ENCODE measurements around the gene PPCDC. TPM values are rescaled to one million over a fixed set of nuclear protein-coding genes. Genes with fewer than 3 reads are reported as not detected.

Gene PPCDC
- total and polyA plus RNA-seq, 2 of the 4 experiments (the other 2 are of a cell fraction), result 13.3 to 16.3 TPM

DNA sequence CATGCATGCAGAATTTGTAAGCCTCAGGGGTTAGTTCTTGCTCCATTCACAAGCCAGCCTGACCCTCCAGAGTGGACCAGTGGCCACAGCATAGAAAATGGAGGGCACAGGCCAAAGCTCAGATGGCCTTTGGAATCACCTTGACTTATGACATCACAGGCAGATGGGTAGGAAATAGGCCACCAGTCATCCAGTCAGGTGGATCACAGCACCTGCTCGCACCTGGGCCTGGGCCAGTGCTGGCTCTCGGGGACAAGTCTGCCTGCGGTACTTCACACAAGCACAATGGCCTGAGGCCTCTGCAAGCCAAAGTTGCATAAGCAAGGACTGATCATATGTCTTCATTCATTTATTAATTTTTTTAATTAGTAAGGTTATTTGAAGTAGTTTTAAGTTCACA is 39.3 kb downstream of the PPCDC start:
- H3K56ac ChIP-seq (ENCODE audit: extremely low read depth, insufficient read depth, low read length), result no peak overlapping the region
- CTCF ChIA-PET, result no interaction called here
- no peak for ATAC-seq (ENCODE audit: low read depth)

More for the DNA sequence above, 39.3 kb downstream of the PPCDC start:
- H4K8ac ChIP-seq (ENCODE audit: low read depth in 2 of 2, low read length in 2 of 2), result no peak overlapping the region
- H3K18ac ChIP-seq (ENCODE audit: low read depth, low read length), result no peak overlapping the region
- no peak overlapping the region for H3K4me2 ChIP-seq (ENCODE audit: low read depth, low read length)
- H2BK20ac ChIP-seq (ENCODE audit: low read depth, low read length), result no peak overlapping the region
- no peak overlapping the region for H3K27ac ChIP-seq (ENCODE audit: insufficient read depth, low read length)
- H3K4me3 ChIP-seq (ENCODE audit: insufficient read depth, low read depth, low read length), result no peak overlapping the region
- H3K9me1 ChIP-seq (ENCODE audit: insufficient read depth, low read length), result no peaks in the 10 kb centered on the region
- intact Hi-C loops (cut with micrococcal nuclease) (no loop called here), dilution Hi-C loops (cut with HindIII; ENCODE audit: low sequenced_read_pairs, unreplicated experiment) (no loop called here), in situ Hi-C loops (cut with MboI; ENCODE audit: low sequenced_read_pairs) (no loop called here)
- no peak overlapping the region for H2AFZ ChIP-seq (replicated peaks; ENCODE audit: low read length, poor library complexity)
- TF ChIP-seq POLR2A (IDR thresholded peaks at IDR 0.05; ENCODE audit: low read depth, low read length) (no peak), RAD21 (IDR thresholded peaks at IDR 0.05; ENCODE audit: low read length) (no peak), CHD1 (IDR thresholded peaks at IDR 0.05; ENCODE audit: low read depth, low read length) (no peak), CTCF (conservative IDR thresholded peaks at IDR 0.05; ENCODE audit: low read depth, low read length) (no peak), MAFK (IDR thresholded peaks at IDR 0.05; ENCODE audit: low read depth, low read length) (no peak), RFX5 (IDR thresholded peaks at IDR 0.05; ENCODE audit: low read depth, low read length) (no peak), MAZ (IDR thresholded peaks at IDR 0.05; ENCODE audit: borderline replicate concordance, low read depth, low read length) (no peak), NFE2L2 (IDR thresholded peaks at IDR 0.05; ENCODE audit: low read depth, low read length) (no peak), SMC3 (IDR thresholded peaks at IDR 0.05; ENCODE audit: low read depth, low read length) (no peak), CEBPB (IDR thresholded peaks at IDR 0.05; ENCODE audit: low read depth, low read length) (no peak), BHLHE40 (IDR thresholded peaks at IDR 0.05; ENCODE audit: low read depth, low read length) (no peak), RCOR1 (IDR thresholded peaks at IDR 0.05; ENCODE audit: insufficient replicate concordance, low read length) (no peak), MXI1 (IDR thresholded peaks at IDR 0.05; ENCODE audit: borderline replicate concordance, low read depth, low read length) (no peak)
- TF ChIP-seq, protein P1, sequence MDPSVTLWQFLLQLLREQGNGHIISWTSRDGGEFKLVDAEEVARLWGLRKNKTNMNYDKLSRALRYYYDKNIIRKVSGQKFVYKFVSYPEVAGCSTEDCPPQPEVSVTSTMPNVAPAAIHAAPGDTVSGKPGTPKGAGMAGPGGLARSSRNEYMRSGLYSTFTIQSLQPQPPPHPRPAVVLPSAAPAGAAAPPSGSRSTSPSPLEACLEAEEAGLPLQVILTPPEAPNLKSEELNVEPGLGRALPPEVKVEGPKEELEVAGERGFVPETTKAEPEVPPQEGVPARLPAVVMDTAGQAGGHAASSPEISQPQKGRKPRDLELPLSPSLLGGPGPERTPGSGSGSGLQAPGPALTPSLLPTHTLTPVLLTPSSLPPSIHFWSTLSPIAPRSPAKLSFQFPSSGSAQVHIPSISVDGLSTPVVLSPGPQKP (IDR thresholded peaks at IDR 0.05; ENCODE audit: borderline replicate concordance, low read depth, low read length), result no peak
- 0 out of 2 replicates have a peak, but pooled peaks cover 2% of the 10 kb centered on the region for H3K9me3 ChIP-seq (ENCODE audit: control insufficient read depth, insufficient read depth, low read length)
- no peak overlapping the region for H2BK120ac ChIP-seq (ENCODE audit: low read depth, low read length)
- no peak overlapping the region for H4K91ac ChIP-seq (ENCODE audit: insufficient read depth, low read depth, low read length)
- H3K14ac ChIP-seq (replicated peaks; ENCODE audit: low read depth, low read length), result no peak overlapping the region
- no peak overlapping the region for H2AK5ac ChIP-seq (ENCODE audit: low read depth, low read length)
- BruUV-seq (replicated peaks), result no TSS peak
- no peaks in the 10 kb centered on the region for H4K20me1 ChIP-seq (ENCODE audit: insufficient read depth, low read length)
- H3K23ac ChIP-seq (ENCODE audit: low read depth, low read length), result no peak overlapping the region
- H3K4ac ChIP-seq (ENCODE audit: low read depth, low read length), result no peak overlapping the region
- no peak overlapping the region for H3K9ac ChIP-seq (ENCODE audit: low read depth, low read length)
- no peaks in the 10 kb centered on the region for H3K36me3 ChIP-seq (ENCODE audit: control insufficient read depth, insufficient read depth, low read length)
- no peak overlapping the region for H4K5ac ChIP-seq (ENCODE audit: low read depth, low read length)
- H3K27me3 ChIP-seq (ENCODE audit: control insufficient read depth, insufficient read depth, low read length), result no peaks in the 10 kb centered on the region
- H3K79me1 ChIP-seq (ENCODE audit: low read depth in 1 of 2, low read length in 2 of 2), result no peaks in the 10 kb centered on the region; a peak in 1 of 4 replicates
- no peaks in the 10 kb centered on the region; the same call in 1 of the 2 replicates for H3K4me1 ChIP-seq (ENCODE audit: control insufficient read depth, insufficient read depth, low read length)
- DNase-seq, result no peak
- H2AK9ac ChIP-seq (replicated peaks; ENCODE audit: low read depth, low read length, poor library complexity), result no peak overlapping the region
- no peak overlapping the region for H2BK5ac ChIP-seq (ENCODE audit: low read depth, low read length, poor library complexity, severe bottlenecking)
- no peak overlapping the region for H2BK15ac ChIP-seq (ENCODE audit: low read depth, low read length)
- no CpG with 5 or more reads among the region's 3 CpGs for WGBS, 2 experiments (ENCODE audit: extremely low coverage in 2 of 2, insufficient read length in 1 of 2)
- POLR2A ChIA-PET (ENCODE audit: unreplicated experiment), result no interaction called here
